GM21526 (cell line): Measurements from ENCODE around the gene TTC29.
"Not testable (repeated sequence)": the region's sequence is repeated elsewhere in the genome, so short reads cannot be mapped to it uniquely, and the experiment has no call there.

ENCODE experiments used
- ATAC-seq: cut with Tn5 transposase; IDR thresholded peaks from one replicate; pipeline ENCODE4 v1.9.1; 2021; ENCODE audit warnings: moderate library complexity; ENCODE audit not compliant: unreplicated experiment, low FRiP score

The TTC29 gene

GRCh38 chr4:146739182-146739581, 206.5 kb downstream of the TTC29 start:
- ATAC-seq = no peak

- not testable (repeated sequence) for ATAC-seq
Observed at GRCh38 chr4:146723519-146723918, 222.1 kb downstream of the TTC29 start.

DNA sequence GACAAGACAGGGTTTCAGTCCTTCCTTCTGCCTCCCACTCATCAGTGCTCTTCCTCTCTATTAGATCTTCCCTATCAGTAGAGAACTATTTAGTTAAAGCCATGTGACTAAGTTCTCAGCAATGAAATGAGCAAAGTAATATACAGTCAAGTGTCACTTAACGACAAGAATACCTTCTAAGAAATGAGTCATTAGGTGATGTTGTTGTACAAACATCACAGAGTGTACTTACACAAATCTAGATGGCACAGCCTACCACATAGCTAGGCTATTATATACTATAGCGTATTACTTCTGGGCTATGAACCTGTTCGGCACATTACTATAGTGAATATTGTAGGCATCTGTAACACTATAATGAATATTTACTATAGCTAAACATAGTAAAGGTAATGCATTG, 235.7 kb downstream of the TTC29 start:
- ATAC-seq = no peak

GRCh38 chr4:146699910-146700309, 245.8 kb downstream of the TTC29 start:
- no peak for ATAC-seq

DNA sequence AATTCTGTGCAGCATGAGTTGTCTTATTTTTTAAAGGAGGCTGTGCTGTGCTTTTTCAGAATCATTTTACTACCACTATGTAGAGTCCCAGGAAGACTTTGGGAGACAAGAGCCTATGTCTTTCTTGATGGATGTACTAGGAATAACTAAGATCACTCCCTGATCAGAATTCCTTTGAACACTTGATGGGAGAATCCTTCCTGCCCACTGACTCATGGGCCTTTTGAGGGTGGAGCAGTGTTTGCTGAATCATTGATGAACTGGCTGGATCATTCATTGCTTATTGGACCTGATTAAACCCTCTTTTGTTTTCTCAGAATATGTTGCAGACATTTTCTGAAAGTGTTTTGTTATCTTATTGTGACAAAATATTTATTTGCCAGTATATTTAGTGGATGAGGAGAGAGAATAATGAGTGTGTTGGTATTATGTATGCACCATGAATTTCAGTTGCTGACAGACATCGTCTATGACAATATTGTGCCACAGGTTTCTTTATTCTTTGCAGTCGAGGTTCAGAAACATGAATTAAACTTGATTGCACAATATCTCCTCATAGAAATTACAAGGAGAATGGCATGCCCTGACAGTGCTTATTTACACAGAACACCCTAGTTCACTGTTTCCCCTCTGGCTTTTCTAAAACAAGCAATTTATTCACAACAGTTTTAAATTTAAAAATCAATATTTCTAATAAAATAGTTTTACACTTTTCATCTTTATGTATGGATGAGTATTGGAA, 270.7 kb downstream of the TTC29 start:
- ATAC-seq = no peak

DNA sequence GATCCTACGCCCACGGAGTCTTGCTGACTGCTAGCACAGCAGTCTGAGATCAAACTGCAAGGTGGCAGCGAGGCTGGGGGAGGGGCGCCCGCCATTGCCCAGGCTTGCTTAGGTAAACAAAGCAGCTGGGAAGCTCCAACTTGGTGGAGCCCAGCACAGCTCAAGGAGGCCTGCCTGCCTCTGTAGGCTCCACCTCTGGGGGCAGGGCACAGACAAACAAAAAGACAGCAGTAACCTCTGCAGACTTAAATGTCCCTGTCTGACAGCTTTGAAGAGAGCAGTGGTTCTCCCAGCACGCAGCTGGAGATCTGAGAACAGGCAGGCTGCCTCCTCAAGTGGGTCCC, 281.7 kb downstream of the TTC29 start:
- ATAC-seq = not testable (repeated sequence)

DNA sequence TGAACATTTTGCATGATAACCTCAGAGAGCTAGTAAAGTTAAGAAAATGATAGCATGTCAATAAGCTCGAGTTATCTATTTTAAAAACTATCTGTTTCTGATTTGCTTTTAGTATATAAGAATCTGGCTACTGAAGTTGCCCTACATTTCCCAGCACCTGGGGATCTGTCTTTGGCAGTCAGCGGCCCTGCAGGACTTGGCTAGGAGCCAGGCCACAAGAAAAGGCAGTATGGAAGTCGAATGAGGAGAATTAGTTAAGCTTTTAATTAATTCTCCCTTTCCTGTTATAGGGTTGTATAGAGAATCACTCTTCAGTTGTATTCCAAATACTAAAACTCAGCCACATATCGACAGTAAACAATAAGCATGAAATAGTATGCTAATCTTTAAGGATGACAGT, 284.3 kb downstream of the TTC29 start:
- ATAC-seq = no peak
